ENCODE measurements around the gene THBS4. TPM values are rescaled to one million over a fixed set of nuclear protein-coding genes. Genes with fewer than 3 reads are reported as not detected.
"Not testable (repeated sequence)": the region's sequence is repeated elsewhere in the genome, so short reads cannot be mapped to it uniquely, and the experiment has no call there.

THBS4 gene
- total and polyA plus RNA-seq, 2 experiments from 2014 or later: 0.80 TPM; not detected in 1

GRCh38 chr5:80090884-80091166 lies 55.7 kb downstream of the THBS4 start:
- no peak overlapping the region for H2AFZ ChIP-seq
- 92% methylated on average over 5 of the region's 5 CpGs for WGBS (ENCODE audit: low lambda C conversion rate, missing lambda C conversion rate)
- no peak for TF ChIP-seq EZH2phosphoT487 (IDR thresholded peaks at IDR 0.05; ENCODE audit: low read depth, severe bottlenecking, unreplicated experiment)
- no peak for TF ChIP-seq CTCF (IDR thresholded peaks at IDR 0.05; ENCODE audit: poor library complexity)
- TF ChIP-seq EZH2 (IDR thresholded peaks at IDR 0.05; ENCODE audit: borderline replicate concordance): no peak

GRCh38 chr5:80091792-80092192 lies 56.6 kb downstream of the THBS4 start:
- H3K9me2 ChIP-seq (replicated peaks; ENCODE audit: insufficient read depth); H3K36me3 ChIP-seq (replicated peaks; ENCODE audit: insufficient read depth, low read depth); H3K4me3 ChIP-seq; H3K9me3 ChIP-seq (ENCODE audit: low read depth); H3K27me3 ChIP-seq; H3K79me2 ChIP-seq; H3K4me2 ChIP-seq; H3K27ac ChIP-seq; H4K20me1 ChIP-seq (ENCODE audit: insufficient read depth, poor library complexity, severe bottlenecking); H2AFZ ChIP-seq: not testable (repeated sequence)
- peaks cover 16% of the 10 kb centered on the region for H3K4me1 ChIP-seq (ENCODE audit: insufficient read depth)
- peak; percentile 75 for DNase-seq (ENCODE audit: low spot score)
- WGBS (ENCODE audit: low lambda C conversion rate, missing lambda C conversion rate): 29% methylated on average over 15 of the region's 15 CpGs
- peak; percentile 82 for TF ChIP-seq CTCF (IDR thresholded peaks at IDR 0.05; ENCODE audit: poor library complexity)

More at GRCh38 chr5:80090884-80091166, 55.7 kb downstream of the THBS4 start:
- H3K36me3 ChIP-seq (replicated peaks; ENCODE audit: insufficient read depth, low read depth): no peaks in the 10 kb centered on the region
- no peak overlapping the region for H3K4me2 ChIP-seq
- H3K27me3 ChIP-seq: no peaks in the 10 kb centered on the region
- H3K27ac ChIP-seq: no peak overlapping the region
- no peaks in the 10 kb centered on the region for H3K79me2 ChIP-seq
- DNase-seq (ENCODE audit: low spot score): no peak
- H4K20me1 ChIP-seq (ENCODE audit: insufficient read depth, poor library complexity, severe bottlenecking): no peaks in the 10 kb centered on the region
- peaks cover 16% of the 10 kb centered on the region for H3K4me1 ChIP-seq (ENCODE audit: insufficient read depth)
- no peaks in the 10 kb centered on the region for H3K9me2 ChIP-seq (replicated peaks; ENCODE audit: insufficient read depth)
- H3K9me3 ChIP-seq (ENCODE audit: low read depth): no peaks in the 10 kb centered on the region
- no peak overlapping the region for H3K4me3 ChIP-seq

- no peak overlapping the region for H2AFZ ChIP-seq
- no peaks in the 10 kb centered on the region for H3K79me2 ChIP-seq
- 96% methylated on average over 8 of the region's 8 CpGs for WGBS (ENCODE audit: low lambda C conversion rate, missing lambda C conversion rate)
- no peaks in the 10 kb centered on the region for H4K20me1 ChIP-seq (ENCODE audit: insufficient read depth, poor library complexity, severe bottlenecking)
- no peaks in the 10 kb centered on the region for H3K9me3 ChIP-seq (ENCODE audit: low read depth)
- H3K9me2 ChIP-seq (replicated peaks; ENCODE audit: insufficient read depth): no peaks in the 10 kb centered on the region
- TF ChIP-seq EZH2 (IDR thresholded peaks at IDR 0.05; ENCODE audit: borderline replicate concordance) (no peak), CTCF (IDR thresholded peaks at IDR 0.05; ENCODE audit: poor library complexity) (no peak), EZH2phosphoT487 (IDR thresholded peaks at IDR 0.05; ENCODE audit: low read depth, severe bottlenecking, unreplicated experiment) (no peak)
- H3K4me2 ChIP-seq: no peak overlapping the region
- H3K27me3 ChIP-seq: no peaks in the 10 kb centered on the region
- H3K4me3 ChIP-seq: no peak overlapping the region
- no peak for DNase-seq (ENCODE audit: low spot score)
- H3K27ac ChIP-seq: peak overlapping the region; percentile 42
- peaks cover 16% of the 10 kb centered on the region for H3K4me1 ChIP-seq (ENCODE audit: insufficient read depth)
- H3K36me3 ChIP-seq (replicated peaks; ENCODE audit: insufficient read depth, low read depth): no peaks in the 10 kb centered on the region
These were observed 57.4 kb downstream of the THBS4 start for GRCh38 chr5:80092486-80093107.

GRCh38 chr5:80093796-80094195 lies 58.6 kb downstream of the THBS4 start:
- no peaks in the 10 kb centered on the region for H3K27me3 ChIP-seq
- H3K4me2 ChIP-seq: no peak overlapping the region
- peak overlapping the region; percentile 68 for H3K27ac ChIP-seq
- no peaks in the 10 kb centered on the region for H4K20me1 ChIP-seq (ENCODE audit: insufficient read depth, poor library complexity, severe bottlenecking)
- DNase-seq (ENCODE audit: low spot score): peak; percentile 55
- TF ChIP-seq EZH2phosphoT487 (IDR thresholded peaks at IDR 0.05; ENCODE audit: low read depth, severe bottlenecking, unreplicated experiment) (no peak), EZH2 (IDR thresholded peaks at IDR 0.05; ENCODE audit: borderline replicate concordance) (no peak), CTCF (IDR thresholded peaks at IDR 0.05; ENCODE audit: poor library complexity) (no peak)
- peaks cover 16% of the 10 kb centered on the region for H3K4me1 ChIP-seq (ENCODE audit: insufficient read depth)
- no peak overlapping the region for H3K4me3 ChIP-seq
- no peaks in the 10 kb centered on the region for H3K36me3 ChIP-seq (replicated peaks; ENCODE audit: insufficient read depth, low read depth)
- H2AFZ ChIP-seq: peak overlapping the region; percentile 18
- H3K79me2 ChIP-seq: no peaks in the 10 kb centered on the region
- no peaks in the 10 kb centered on the region for H3K9me2 ChIP-seq (replicated peaks; ENCODE audit: insufficient read depth)
- no peaks in the 10 kb centered on the region for H3K9me3 ChIP-seq (ENCODE audit: low read depth)
- WGBS (ENCODE audit: low lambda C conversion rate, missing lambda C conversion rate): 24% methylated on average over 8 of the region's 8 CpGs

Data from hepatocyte (in vitro differentiated cells).